ENCODE measurements around the gene SYT9.

GRCh38 chr11:7449211-7449840, 197.6 kb downstream of the SYT9 start:
- TF ChIP-seq CEBPB (IDR thresholded peaks at IDR 0.05) (no peak), USF1 (IDR thresholded peaks at IDR 0.05) (no peak), REST (IDR thresholded peaks at IDR 0.05; ENCODE audit: low read depth) (no peak), YY1 (IDR thresholded peaks at IDR 0.05; ENCODE audit: low read depth) (no peak), ZBTB7A (IDR thresholded peaks at IDR 0.05; ENCODE audit: low read depth) (no peak), EP300 (IDR thresholded peaks at IDR 0.05; ENCODE audit: borderline replicate concordance) (no peak), TAF1 (IDR thresholded peaks at IDR 0.05; ENCODE audit: low read depth) (no peak), RAD21 (IDR thresholded peaks at IDR 0.05; ENCODE audit: low read depth) (no peak), CREB1 (IDR thresholded peaks at IDR 0.05; ENCODE audit: low read depth) (no peak), MAX (IDR thresholded peaks at IDR 0.05) (no peak), TEAD4 (IDR thresholded peaks at IDR 0.05) (no peak), TCF12 (IDR thresholded peaks at IDR 0.05; ENCODE audit: low read depth) (no peak)
